HepG2 (cell line): ENCODE measurements around the gene AXIN1. TPM values are rescaled to one million over a fixed set of nuclear protein-coding genes. Genes with fewer than 3 reads are reported as not detected.

ENCODE experiments used
- ATF7-NPFF ChIP-seq: sonication (generic); formaldehyde crosslinking; IDR thresholded peaks from 2 replicates; pipeline ENCODE4 v1.8.1; 2023; ENCODE audit warnings: mild to moderate bottlenecking, low read depth, missing genetic modification reagents, moderate library complexity
- EEA1 ChIP-seq: sonication (generic); formaldehyde crosslinking; IDR thresholded peaks from 2 replicates; pipeline ENCODE4 v1.5.1; 2020; ENCODE audit warnings: mild to moderate bottlenecking, missing genetic modification reagents, borderline replicate concordance
- EHMT2 ChIP-seq: fragments of 200-600 bp; sonication (generic); IDR thresholded peaks from 2 replicates; pipeline ENCODE4 v1.7.0; 2017; ENCODE audit warnings: antibody characterized with exemption, low read depth, low read length, borderline replicate concordance
- FOXA3 ChIP-seq: IDR thresholded peaks from 2 replicates; pipeline ENCODE4 v1.6.1; 2016; ENCODE audit warnings: missing genetic modification reagents, missing compliant biosample characterization
- FOXJ3 ChIP-seq: sonication (generic); formaldehyde crosslinking; IDR thresholded peaks from 2 replicates; pipeline ENCODE4 v1.4.0; 2020; ENCODE audit warnings: missing genetic modification reagents, mild to moderate bottlenecking, borderline replicate concordance
- FOXK1 ChIP-seq: sonication (generic); formaldehyde crosslinking; IDR thresholded peaks from 2 replicates; pipeline ENCODE4 v1.4.0; 2020; ENCODE audit warnings: low read depth, missing genetic modification reagents, borderline replicate concordance
- HHEX ChIP-seq: IDR thresholded peaks from 2 replicates; pipeline ENCODE4 v1.6.1; 2016; ENCODE audit warnings: control low read depth
- HNRNPLL ChIP-seq: fragments of 200-400 bp; formaldehyde crosslinking; IDR thresholded peaks from 2 replicates; pipeline ENCODE4 v1.6.1; 2017; ENCODE audit warnings: mild to moderate bottlenecking, low read depth, low read length; ENCODE audit not compliant: poor library complexity, severe bottlenecking
- LBX2 ChIP-seq: sonication (generic); formaldehyde crosslinking; IDR thresholded peaks from 2 replicates; pipeline ENCODE4 v1.5.0; 2020; ENCODE audit warnings: missing genetic modification reagents, mild to moderate bottlenecking, borderline replicate concordance
- MAFG ChIP-seq: sonication (generic); formaldehyde crosslinking; IDR thresholded peaks from 2 replicates; pipeline ENCODE4 v1.5.1; 2020; ENCODE audit warnings: mild to moderate bottlenecking, missing genetic modification reagents
- NBN ChIP-seq: fragments of 450-650 bp; conservative IDR thresholded peaks from 2 replicates; pipeline ENCODE4 v1.6.1; 2017
- NFYC ChIP-seq: IDR thresholded peaks from 2 replicates; pipeline ENCODE4 v1.6.1; 2016; ENCODE audit warnings: missing genetic modification reagents, missing compliant biosample characterization
- NKX3-1 ChIP-seq: sonication (generic); formaldehyde crosslinking; IDR thresholded peaks from 2 replicates; pipeline ENCODE4 v1.5.0; 2020; ENCODE audit warnings: missing genetic modification reagents
- SAFB2 ChIP-seq: sonication (generic); formaldehyde crosslinking; IDR thresholded peaks from 2 replicates; pipeline ENCODE4 v1.5.1; 2020; ENCODE audit warnings: missing genetic modification reagents, low read depth, mild to moderate bottlenecking, borderline replicate concordance
- SSRP1 ChIP-seq: IDR thresholded peaks from 2 replicates; pipeline ENCODE4 v1.6.1; 2016; ENCODE audit warnings: control low read depth
- YEATS4 ChIP-seq: sonication (generic); formaldehyde crosslinking; IDR thresholded peaks from 2 replicates; pipeline ENCODE4 v1.4.0; 2020; ENCODE audit warnings: missing genetic modification reagents, borderline replicate concordance
- ZBTB1 ChIP-seq: sonication (generic); formaldehyde crosslinking; IDR thresholded peaks from 2 replicates; pipeline ENCODE4 v1.4.0; 2020; ENCODE audit warnings: missing genetic modification reagents, borderline replicate concordance
- ZNF274 ChIP-seq: sonication (generic); formaldehyde crosslinking; IDR thresholded peaks from 2 replicates; pipeline ENCODE4 v1.5.1; 2020; ENCODE audit warnings: mild to moderate bottlenecking, missing genetic modification reagents
- ZNF543 ChIP-seq: sonication (generic); formaldehyde crosslinking; IDR thresholded peaks from 2 replicates; pipeline ENCODE4 v1.4.0; 2020; ENCODE audit warnings: mild to moderate bottlenecking, missing genetic modification reagents
- ZNF652 ChIP-seq: IDR thresholded peaks from 2 replicates; pipeline ENCODE4 v1.6.1; 2016; ENCODE audit warnings: low read depth, borderline replicate concordance
- ZNF674 ChIP-seq: sonication (generic); formaldehyde crosslinking; IDR thresholded peaks from 2 replicates; pipeline ENCODE4 v1.5.0; 2020; ENCODE audit warnings: low read depth, mild to moderate bottlenecking, missing genetic modification reagents
- ZNF724P ChIP-seq: sonication (generic); formaldehyde crosslinking; IDR thresholded peaks from 2 replicates; pipeline ENCODE4 v1.8.0; 2022; ENCODE audit warnings: missing genetic modification reagents, borderline replicate concordance
- ZNF816 ChIP-seq: sonication (generic); formaldehyde crosslinking; IDR thresholded peaks from 2 replicates; pipeline ENCODE4 v1.8.0; 2022; ENCODE audit warnings: missing genetic modification reagents, mild to moderate bottlenecking, borderline replicate concordance
- ZSCAN30 ChIP-seq: sonication (generic); formaldehyde crosslinking; IDR thresholded peaks from 2 replicates; pipeline ENCODE4 v1.5.0; 2020; ENCODE audit warnings: mild to moderate bottlenecking, missing genetic modification reagents
- polyA plus RNA-seq, 8 experiments: library from polyadenylated mRNA; depleted of rRNA in 3 of 8; stranded (reverse) in 7 of 8; unstranded in 1 of 8; fragments of >200 nt; fragmentation: Illumina TruSeq in 4 of 8; extraction: Trizol in 4 of 8; gene quantifications; 2 replicates each; pipeline versions ENCODE4 v1.2.1 to v1.2.3, GENCODE V29; 2011 to 2016; ENCODE audit warnings: low read depth in 4 of 8, missing spikeins in 1 of 8, mixed read lengths in 1 of 8; ENCODE audit not compliant: insufficient read depth in 1 of 8
- total RNA-seq, 5 experiments: library from RNA; depleted of rRNA; stranded (reverse); fragments of >200 nt; fragmentation: Illumina TruSeq; extraction: Trizol; gene quantifications; 2 replicates each; pipeline ENCODE4 v1.2.3, GENCODE V29; 2016; ENCODE audit warnings: low read depth in 1 of 5
- TF ChIP-seq, protein P1 (sequence below): sonication (generic); formaldehyde crosslinking; IDR thresholded peaks from 2 replicates; pipeline ENCODE4 v1.4.0; 2020; ENCODE audit warnings: mild to moderate bottlenecking, missing genetic modification reagents
- TF ChIP-seq, protein P2 (sequence below): sonication (generic); formaldehyde crosslinking; IDR thresholded peaks from 2 replicates; pipeline ENCODE4 v1.5.0; 2020; ENCODE audit warnings: missing genetic modification reagents
- TF ChIP-seq, protein P3 (sequence below): sonication (generic); formaldehyde crosslinking; IDR thresholded peaks from 2 replicates; pipeline ENCODE4 v1.4.0; 2020; ENCODE audit warnings: missing genetic modification reagents

The AXIN1 gene
- total and polyA plus RNA-seq, 2 of the 13 experiments (the other 11 are each of a cell fraction or from before 2014, with no cell fraction given), result 24.0 to 26.0 TPM

DNA sequence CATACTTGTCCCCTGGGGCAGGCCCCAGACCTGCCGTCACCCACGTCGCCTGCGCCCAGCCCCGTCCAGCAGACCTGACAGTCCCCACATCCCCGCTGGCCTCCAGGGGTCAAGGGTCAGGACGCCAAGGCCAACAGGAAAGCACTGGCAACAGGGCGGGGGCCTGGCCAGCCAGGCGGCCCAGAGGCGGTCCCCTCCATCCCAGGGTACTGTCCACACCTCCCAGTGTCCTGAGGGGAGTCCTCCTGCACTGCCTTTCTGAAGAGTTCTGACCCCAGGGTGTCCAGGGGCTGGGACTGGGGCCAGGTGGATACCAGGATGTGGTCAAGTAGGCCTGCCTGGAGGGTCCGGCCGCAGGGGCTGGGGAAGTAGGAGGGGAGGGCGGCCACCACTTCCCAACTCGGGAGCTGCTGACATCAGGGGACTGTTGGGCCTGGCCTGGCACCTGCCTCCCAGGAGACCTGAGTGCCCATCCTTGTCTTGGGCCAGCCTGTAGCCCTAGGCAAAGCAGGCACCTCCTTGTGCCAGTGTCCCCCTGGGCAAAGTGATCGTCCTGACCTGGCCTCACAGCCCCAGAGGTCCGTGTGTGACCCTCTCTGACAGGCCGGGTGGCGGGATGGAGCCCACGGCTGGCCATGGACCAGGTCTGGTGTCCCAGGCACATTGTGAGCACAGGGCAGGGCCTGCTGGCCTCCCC lies 6.7 kb upstream of the AXIN1 start (continued):
- no peak for TF ChIP-seq ZSCAN30
- TF ChIP-seq LBX2, result no peak
- TF ChIP-seq HNRNPLL, result no peak
- peak; percentile 57 for TF ChIP-seq SAFB2 (CRISPR knock-in tag)
- TF ChIP-seq ZBTB1 (CRISPR knock-in tag), result no peak
- TF ChIP-seq YEATS4 (CRISPR knock-in tag), result peak; percentile 64; the same call in 1 of the 2 replicates
- TF ChIP-seq NFYC (CRISPR knock-in tag), result no peak
- TF ChIP-seq, protein P1, sequence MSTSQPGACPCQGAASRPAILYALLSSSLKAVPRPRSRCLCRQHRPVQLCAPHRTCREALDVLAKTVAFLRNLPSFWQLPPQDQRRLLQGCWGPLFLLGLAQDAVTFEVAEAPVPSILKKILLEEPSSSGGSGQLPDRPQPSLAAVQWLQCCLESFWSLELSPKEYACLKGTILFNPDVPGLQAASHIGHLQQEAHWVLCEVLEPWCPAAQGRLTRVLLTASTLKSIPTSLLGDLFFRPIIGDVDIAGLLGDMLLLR (CRISPR knock-in tag), result no peak
- TF ChIP-seq FOXK1 (CRISPR knock-in tag), result no peak
- no peak for TF ChIP-seq EHMT2
- TF ChIP-seq ZNF724P (CRISPR knock-in tag), result peak; percentile 61; the same call in 1 of the 2 replicates
- TF ChIP-seq, protein P2, sequence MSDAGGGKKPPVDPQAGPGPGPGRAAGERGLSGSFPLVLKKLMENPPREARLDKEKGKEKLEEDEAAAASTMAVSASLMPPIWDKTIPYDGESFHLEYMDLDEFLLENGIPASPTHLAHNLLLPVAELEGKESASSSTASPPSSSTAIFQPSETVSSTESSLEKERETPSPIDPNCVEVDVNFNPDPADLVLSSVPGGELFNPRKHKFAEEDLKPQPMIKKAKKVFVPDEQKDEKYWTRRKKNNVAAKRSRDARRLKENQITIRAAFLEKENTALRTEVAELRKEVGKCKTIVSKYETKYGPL (CRISPR knock-in tag), result no peak
- no peak for TF ChIP-seq NKX3-1 (CRISPR knock-in tag)
- no peak for TF ChIP-seq ZNF674 (CRISPR knock-in tag)
- no peak for TF ChIP-seq SSRP1 (CRISPR knock-in tag)
- TF ChIP-seq ZNF274 (CRISPR knock-in tag), result 0 out of 2 replicates have a peak, but pooled peaks have one; percentile 47
- no peak for TF ChIP-seq FOXJ3 (CRISPR knock-in tag)
- TF ChIP-seq NBN, result no peak
- 0 out of 2 replicates have a peak, but pooled peaks have one; percentile 37 for TF ChIP-seq ATF7-NPFF
- no peak for TF ChIP-seq HHEX
- TF ChIP-seq ZNF652 (CRISPR knock-in tag), result peak; percentile 52; the same call in 1 of the 2 replicates
- TF ChIP-seq, protein P3, sequence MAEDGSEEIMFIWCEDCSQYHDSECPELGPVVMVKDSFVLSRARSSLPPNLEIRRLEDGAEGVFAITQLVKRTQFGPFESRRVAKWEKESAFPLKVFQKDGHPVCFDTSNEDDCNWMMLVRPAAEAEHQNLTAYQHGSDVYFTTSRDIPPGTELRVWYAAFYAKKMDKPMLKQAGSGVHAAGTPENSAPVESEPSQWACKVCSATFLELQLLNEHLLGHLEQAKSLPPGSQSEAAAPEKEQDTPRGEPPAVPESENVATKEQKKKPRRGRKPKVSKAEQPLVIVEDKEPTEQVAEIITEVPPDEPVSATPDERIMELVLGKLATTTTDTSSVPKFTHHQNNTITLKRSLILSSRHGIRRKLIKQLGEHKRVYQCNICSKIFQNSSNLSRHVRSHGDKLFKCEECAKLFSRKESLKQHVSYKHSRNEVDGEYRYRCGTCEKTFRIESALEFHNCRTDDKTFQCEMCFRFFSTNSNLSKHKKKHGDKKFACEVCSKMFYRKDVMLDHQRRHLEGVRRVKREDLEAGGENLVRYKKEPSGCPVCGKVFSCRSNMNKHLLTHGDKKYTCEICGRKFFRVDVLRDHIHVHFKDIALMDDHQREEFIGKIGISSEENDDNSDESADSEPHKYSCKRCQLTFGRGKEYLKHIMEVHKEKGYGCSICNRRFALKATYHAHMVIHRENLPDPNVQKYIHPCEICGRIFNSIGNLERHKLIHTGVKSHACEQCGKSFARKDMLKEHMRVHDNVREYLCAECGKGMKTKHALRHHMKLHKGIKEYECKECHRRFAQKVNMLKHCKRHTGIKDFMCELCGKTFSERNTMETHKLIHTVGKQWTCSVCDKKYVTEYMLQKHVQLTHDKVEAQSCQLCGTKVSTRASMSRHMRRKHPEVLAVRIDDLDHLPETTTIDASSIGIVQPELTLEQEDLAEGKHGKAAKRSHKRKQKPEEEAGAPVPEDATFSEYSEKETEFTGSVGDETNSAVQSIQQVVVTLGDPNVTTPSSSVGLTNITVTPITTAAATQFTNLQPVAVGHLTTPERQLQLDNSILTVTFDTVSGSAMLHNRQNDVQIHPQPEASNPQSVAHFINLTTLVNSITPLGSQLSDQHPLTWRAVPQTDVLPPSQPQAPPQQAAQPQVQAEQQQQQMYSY (CRISPR knock-in tag), result no peak
- TF ChIP-seq ZNF543 (CRISPR knock-in tag), result peak; percentile 69
- TF ChIP-seq ZNF816 (CRISPR knock-in tag), result no peak; the same call in 1 of the 2 replicates
- no peak for TF ChIP-seq MAFG (CRISPR knock-in tag)
- peak; percentile 69 for TF ChIP-seq FOXA3 (CRISPR knock-in tag)
- TF ChIP-seq EEA1 (CRISPR knock-in tag), result no peak
